ENCODE data around the gene CPNE7.

The CPNE7 gene

DNA sequence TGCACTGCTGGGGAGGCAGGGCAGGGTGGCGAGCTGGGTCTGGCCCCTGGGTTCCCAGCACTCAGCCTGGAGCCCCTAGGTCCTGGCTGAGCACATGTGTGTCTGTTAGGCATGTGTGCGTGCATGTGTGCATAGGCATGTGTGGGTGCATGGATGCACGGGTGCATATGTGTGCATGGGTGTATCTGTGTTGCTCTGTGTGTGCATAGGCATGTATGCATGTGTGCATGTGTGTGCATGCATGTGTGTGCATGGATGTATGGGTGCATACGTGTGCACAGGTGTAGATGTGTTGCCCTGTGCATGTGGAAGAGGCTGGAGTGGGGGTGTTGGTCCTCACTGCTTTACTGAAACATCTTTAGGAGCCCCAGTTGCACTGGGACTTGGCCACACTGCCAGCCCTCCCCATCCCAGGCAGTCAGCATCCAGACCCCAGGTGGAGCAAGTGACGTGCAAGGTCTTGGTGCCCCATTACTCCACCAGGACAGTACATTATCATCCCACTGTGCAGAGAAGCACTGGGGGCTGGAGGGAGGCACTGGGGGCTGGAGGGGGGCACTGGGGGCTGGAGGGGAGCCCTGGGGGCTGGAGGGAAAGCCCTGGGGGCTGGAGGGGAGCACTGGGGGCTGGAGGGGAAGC is 27.5 kb downstream of the CPNE7 start:
- no peak for DNase-seq (ENCODE audit: low read depth)

DNA sequence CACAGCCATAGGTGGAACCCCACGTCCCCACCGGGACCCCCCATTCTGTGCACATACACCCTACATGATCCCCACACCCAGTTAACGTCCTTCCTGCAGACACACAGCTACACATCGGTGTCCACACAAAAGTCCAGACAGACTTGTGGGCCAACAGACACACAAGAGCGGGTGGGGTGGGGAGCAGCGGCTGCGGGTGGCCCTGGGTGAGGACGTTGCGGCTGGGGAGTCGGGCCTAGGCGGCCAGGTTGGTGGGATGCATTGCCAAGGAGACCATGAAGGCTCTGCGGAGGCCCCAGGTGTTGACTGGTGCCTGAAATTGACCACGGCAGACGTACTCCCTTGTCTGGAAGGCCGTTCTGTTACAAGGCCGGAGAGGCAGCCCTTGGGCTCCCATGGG is 29.2 kb downstream of the CPNE7 start:
- no peak for DNase-seq (ENCODE audit: low read depth)

DNA sequence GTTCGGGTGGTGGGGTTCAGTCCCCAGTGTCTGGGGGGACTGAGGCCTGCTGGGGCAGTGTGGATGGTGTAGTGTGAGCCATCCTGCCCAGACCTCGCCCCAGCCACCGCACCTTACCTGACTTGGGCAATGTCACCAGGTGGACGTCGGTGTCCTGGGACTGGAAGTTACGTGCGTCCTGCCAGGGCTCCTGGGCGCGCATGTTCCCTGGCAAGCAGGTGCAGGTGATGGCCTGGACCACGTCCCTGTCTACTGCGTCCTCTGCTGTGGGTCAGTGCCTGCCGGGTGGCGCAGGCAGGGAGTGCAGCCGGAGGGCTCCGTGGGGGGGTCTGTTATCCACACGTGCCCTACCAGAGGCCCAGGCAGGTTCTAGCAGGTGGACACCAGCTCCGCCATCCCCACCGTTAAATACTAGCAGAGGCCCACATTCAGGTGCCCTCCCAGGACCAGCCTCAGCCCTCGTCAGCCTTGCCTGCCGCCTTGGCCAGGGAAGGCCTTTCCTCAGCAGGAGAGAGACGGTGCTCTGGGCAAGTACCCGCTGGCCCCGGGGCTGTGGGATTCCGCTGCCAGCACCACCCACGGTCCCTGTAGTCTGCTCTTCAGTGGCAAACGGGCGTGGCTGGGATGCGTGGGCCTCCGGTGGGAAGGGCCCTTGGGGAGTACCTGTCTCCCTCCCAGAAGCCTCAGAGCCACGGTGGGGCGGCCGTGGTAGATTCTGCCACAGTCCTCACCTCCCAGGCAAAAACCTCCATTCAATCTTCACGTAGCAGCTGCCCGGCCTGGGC is 29.8 kb downstream of the CPNE7 start:
- no peak for DNase-seq (ENCODE audit: low read depth)

DNA sequence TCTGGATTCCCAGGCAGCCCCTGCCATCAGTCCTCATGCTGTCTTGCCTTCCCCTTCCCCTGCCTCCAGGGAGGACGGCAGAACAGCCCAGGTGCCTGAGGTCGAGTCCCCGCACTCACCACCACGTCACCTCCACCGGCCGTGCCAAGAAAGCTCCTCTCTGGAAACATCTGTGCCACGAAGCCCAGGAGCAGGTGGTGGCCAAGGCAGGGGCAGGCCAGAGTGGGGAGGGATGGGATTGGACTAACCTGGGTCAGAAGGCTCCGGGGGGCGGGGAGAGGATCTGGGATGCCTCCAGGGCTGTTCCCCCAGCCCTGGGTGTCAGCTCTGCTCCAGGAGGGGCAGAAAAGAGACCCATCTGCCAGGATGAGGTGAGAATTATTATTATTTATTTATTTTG is 30.4 kb downstream of the CPNE7 start:
- DNase-seq (ENCODE audit: low read depth): no peak

DNA sequence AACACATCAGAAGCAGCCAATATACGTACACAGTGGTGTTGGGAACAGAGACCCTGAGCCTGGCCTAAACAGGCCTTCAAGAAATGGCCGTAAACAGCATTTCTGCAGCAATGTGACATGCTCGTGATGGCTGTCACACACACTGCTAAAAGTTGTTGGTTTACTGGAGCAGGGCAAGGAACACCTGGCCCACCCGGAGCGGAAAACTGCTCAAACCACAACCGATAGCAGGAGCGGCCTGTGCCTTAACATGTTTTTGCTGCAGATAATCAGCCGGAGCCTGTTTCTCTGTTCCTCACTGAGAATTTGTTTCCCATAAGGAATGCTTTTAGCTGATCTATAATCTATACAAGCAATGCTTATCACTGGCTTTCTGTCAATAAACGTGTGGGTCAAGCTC is 31.9 kb downstream of the CPNE7 start:
- no peak for DNase-seq (ENCODE audit: low read depth)

DNA sequence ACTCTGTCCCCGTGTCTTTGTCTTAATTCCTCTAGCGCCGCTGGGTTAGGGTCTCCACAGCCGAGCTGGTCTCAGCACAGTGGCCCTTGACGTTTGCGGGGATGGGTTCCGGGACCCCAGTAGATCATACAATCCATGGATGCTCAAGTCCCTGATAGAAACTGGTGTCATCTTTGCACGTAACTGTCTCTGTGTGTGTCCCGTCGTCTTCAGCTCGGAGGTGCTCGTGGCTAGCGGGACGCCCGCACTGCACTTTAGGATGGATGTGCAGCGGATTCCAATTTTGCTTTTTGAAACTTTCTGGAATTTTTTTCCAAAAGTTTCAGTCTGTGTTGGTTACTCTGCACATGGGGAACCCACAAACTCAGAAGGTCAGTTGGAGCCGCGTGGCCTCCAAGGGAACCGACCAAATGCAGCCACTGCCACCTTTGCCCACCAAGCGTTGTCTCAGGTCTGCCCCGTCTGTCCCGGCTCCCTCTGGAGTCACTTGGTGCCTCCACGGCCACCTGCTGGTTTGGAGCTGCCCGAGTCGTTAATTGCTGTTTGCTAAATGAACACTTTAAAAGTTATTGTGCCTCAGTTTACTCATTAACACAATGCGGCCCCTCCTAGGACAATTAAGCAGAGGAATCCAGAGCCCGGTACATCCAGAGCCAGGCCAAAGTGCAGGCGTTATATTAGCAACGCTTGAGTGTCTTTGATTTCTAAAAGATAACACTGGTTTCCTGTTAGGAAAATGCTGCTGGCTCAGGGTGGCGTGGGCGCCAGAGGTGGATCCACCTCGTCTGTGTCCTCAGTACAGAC is 32.6 kb downstream of the CPNE7 start:
- DNase-seq (ENCODE audit: low read depth): no peak

DNA sequence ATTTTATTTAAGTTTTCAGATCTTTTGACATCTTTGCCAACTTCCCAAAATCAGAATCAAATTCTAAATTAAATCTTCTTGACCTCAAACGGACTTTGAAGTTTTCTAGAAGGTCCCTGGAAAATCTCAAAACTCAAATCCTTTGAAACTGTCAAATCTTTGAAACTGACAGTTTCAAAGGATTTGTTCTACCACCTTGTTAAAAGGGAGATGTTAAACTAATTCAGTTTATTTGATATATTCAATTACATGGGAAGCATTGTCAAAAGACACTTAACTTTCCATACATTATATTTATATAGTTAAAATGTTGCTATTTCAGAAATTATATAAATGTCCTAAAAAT is 34.5 kb downstream of the CPNE7 start:
- DNase-seq (ENCODE audit: low read depth): no peak

DNA sequence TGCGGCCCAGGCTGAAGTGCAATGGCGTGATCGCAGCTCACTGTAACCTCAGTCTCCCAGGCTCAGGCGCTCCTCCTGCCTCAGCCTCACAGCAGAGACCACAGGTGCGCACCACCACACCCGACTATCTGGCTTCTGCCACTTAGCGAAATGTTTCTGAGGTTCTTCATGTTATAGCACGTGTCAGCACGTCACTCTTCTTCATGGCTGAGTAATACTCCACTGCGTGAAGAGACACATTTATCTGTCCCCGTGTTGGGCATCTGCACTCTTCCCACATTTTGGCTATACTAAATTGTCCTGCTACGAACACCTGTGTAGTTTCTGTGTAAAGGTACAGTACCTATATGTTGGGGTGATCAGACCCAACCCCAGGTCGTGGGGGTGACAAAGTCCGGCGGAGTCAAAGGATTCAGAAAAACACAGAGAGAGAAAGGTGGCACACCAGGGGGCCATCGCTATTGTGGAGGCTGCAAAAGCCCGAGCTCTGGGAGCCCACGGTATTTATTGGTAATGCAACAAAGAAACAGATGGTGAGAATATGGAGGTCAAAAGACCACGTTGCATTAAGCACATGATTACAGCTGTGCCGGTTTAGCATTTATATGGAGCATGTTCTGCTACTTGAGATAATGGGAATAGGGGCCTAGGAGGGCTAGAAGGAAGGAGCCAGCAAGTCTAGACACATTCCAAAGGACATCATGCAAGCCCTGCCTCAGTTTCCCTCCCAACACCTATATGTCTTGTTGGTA is 37.0 kb downstream of the CPNE7 start:
- DNase-seq (ENCODE audit: low read depth): no peak

DNA sequence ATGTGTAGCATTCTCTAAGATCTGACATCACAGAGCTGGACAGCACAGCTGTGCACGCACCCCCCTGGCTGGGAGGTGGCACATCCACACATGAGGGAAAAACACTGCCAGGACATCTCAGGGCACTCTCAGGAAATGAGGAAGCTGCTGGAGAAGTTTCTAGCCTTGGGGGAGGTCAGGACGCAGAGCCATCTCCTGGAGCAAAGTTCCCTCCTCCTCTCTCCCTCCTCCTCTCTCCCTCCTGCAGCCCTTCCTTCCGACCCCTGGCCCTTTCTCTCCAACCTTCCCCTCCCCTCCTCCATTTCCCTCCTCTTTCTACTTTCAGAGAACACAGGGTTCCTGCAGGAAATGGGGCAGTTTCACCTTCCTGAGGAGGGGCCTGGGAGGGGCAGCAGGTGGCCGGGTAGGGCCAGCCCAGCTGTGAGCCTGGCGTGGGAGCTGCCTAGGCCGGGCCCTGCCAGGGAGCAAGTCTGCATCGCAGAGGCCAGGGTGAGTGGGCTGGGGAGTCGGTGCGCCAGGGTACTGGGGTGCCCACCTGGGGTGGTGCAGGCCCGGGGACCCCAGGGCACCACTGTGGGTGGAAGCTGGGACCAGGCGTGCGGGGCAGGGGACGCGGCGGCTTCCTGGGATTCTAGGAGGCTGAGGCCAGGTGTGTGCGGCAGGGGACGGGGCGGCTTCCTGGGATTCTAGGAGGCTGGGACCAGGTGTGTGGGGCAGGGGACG is 37.8 kb downstream of the CPNE7 start, which contains the start of gene DPEP1:
DPEP1 (plus strand) TSS at position 412 of the 723 bp plus-strand sequence. CDS start 16,769 bp downstream, outside the sequence.
- DNase-seq (ENCODE audit: low read depth): no peak

DNA sequence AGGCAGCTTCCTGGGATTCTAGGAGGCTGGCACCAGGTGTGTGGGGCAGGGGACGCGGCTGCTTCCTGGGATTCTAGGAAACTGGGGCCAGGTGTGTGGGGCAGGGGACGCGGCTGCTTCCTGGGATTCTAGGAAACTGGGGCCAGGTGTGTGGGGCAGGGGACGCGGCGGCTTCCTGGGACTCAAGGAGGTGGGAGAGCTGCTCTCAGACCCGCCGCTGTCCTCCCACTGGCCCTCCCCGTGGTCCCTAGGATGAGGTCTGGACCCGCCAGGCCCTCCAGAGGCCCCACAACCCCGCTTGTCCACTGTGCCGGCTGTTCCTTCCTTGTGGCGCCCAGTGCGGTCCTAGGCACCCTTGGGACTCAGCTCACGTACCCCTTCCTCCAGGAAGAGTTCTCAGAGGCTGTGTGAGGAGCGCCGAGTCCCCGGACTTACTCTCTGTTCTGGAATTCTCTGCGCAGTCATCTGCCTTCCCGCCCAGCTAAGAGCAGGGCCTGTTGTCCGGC is 38.4 kb downstream of the CPNE7 start:
- DNase-seq (ENCODE audit: low read depth): no peak

DNA sequence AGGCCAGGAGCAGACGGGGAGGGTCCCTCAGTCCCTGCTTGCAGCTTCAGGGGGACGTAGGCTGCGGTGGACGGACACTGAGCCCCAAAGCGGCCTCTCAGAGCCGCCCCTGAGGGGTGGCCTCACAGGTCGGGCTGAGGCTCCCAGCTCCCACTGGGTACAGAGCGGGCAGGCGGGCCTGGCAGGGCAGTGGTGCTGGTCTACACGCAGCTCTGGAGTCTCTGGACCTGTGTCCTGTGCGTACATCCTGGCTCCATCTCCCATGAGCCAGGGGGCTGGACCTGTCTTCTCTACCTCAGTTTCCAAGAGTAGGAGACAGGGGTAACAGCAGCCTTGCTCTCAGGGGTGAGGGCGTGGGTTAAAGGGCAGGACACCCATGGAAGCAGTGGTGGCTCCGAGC is 39.6 kb downstream of the CPNE7 start:
- no peak for DNase-seq (ENCODE audit: low read depth)

DNA sequence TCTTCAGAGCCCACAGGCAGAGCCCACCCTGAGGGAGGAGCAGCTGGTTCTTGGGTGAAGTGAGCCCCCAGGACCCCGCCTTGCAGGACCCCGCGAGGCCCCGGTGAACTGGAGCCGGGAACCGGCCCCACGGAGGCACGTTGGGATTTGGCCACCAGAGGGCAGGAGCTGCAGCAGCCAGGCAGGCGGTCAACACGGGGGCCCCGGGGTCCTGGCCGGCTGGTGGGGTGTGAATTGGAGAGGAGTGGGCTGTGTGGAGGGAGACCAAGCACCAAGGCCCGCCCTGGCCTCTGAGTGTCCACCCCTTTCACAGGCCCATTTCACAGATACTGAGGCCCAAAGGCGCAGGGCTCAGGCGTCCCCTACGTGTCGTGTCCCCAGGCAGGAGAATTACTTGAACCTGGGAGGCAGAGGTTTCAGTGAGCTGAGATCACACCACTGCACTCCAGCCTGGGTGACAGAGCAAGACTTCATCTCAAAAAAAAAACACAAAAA is 40.1 kb downstream of the CPNE7 start:
- no peak for DNase-seq (ENCODE audit: low read depth)

DNA sequence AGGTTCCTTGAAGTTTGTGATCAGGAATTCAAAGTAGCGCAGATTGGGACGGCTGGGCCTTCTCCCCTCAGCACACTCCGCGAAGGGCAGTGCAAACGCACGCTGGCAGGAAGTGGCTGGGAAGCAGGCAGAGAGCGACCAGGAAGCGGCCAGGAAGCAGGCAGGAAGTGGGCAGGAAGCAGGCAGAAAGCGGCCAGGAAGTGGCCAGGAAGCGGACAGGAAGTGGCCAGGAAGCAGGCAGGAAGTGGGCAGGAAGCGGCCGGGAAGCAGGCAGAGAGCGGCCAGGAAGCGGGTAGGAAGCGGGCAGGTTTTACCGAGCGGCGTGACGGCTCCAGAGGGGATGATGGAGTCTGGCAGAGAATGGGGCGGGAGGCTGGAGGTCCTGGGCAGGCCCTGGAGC is 41.1 kb downstream of the CPNE7 start:
- no peak for DNase-seq (ENCODE audit: low read depth)

DNA sequence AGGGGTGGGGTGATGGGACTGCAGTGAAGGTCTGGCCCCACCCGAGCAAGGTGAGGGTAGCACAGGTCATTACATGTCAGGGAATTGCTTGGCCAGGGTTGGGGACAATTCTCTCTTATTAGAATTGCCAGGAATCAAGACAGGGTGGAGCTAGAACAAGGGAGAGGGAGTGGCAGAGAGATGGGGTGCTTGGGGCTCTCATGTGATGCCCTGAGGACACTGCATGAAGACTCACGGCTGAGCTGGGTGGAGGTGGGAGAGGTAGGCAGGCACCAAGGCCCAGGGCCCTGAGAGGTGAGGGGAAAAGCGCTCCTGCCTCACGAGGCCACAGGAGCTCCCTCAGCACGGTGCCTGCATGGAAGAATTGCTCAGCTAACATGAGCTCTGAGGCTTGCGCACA is 41.5 kb downstream of the CPNE7 start:
- DNase-seq (ENCODE audit: low read depth): no peak

DNA sequence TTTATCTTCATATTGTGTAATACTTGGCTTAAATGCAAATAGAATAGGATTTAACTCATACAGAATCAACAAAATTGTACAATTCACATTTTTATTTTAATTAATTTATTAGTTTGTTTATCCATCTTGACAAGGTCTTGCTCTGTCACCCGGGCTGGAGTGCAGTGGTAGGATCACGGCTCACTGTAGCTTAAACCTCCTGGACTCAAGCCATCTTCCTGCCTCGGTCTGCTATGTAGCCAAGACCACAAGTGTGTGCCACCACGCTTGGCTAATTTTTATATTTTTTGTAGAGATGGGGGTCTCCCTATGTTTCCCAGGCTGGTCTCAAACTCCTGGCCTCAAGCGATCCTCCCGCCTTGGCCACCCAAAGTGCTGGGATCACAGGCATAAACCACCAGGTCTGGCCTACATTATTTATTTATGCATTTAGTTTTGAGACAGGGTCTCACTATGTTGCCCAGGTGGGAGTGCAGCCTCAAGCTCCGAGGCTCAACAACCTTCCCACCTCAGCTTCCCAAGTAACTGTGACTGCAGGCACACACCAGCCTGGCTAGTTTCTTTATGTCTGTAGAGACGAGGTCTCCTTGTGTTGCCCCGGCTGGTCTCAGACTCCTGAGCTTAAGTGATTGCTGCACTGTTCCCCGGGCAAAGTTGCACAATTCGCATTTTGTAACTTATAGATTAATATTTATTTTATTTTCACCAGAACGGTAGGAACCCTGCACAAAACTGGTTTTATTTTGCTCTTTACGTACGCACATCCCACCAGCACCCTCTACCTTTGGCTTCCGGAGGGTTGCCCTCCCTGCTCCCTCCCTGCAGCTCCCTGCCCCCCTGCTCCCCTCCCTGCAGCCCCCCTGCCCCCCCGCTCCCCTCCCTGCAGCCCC is 42.8 kb downstream of the CPNE7 start:
- DNase-seq (ENCODE audit: low read depth): peak; percentile 64

DNA sequence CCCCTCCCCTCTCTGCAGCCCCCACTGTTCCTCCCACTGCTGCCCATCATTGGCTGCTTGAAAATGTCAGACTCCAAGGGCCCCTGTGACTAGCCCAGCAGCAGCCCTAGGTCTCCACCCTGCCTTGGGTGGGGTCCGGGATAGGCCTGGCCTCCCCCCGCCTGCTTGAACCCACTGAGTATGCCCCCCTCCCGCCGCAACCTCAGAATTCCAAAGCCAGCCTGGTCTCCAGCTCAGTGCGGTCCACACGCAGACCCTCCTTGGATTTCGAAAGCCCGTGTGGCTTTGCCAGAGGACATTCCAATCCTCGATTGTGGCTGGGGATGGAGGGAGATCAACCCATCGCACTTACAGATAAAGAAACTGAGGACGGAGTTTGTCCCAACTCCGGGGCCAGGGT is 44.3 kb downstream of the CPNE7 start:
- peak; percentile 60 for DNase-seq (ENCODE audit: low read depth)

DNA sequence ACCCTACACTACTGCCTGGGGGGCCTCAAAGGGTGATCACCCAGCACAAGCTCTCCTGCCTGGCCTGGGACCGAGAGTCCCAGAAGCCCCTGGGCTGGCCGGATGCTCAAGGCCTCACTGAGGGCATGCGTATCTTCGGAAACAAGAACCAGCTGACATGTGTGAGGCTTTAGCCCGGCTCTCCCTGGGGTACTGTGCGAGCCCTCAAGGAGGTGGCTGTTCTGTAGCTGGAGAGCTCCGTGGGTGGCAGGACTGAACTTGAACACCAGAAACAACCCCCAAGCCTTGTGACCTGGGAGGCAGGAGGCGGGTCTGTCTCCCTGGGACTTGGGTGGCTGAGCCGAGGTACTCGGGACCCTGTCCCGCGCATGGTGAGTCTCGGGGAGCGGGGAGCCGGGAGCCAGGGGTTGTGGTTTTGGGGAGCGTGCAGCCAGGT is 44.9 kb downstream of the CPNE7 start:
- DNase-seq (ENCODE audit: low read depth): no peak

DNA sequence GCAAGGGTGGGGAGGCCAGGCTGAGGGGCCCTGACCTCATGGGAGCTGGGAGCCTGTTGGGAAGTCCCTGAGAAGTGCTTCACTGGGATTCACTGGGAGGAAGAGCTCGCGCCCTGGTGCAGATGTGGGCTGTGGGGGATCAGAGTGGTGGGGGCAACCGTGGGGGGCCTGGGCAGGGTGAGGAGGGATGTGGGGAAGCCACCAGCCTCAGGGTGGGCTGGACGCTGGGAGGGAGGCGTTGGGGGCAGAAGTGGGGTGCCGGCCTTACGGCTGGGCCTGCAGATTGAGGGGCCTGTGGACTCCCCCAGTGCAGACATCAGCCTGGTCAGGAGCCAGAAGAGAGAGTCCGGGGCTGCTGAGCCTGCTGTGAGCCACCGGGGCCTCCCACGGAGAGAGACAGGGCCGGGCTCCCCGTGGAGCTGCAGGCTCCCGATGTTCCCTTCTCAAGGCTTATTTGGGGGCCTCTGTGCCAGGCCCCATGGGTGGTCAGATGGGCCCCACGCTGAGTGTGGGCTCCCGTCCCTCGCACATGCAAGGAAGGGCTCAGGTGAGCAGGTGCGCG is 45.7 kb downstream of the CPNE7 start:
- DNase-seq (ENCODE audit: low read depth): no peak

DNA sequence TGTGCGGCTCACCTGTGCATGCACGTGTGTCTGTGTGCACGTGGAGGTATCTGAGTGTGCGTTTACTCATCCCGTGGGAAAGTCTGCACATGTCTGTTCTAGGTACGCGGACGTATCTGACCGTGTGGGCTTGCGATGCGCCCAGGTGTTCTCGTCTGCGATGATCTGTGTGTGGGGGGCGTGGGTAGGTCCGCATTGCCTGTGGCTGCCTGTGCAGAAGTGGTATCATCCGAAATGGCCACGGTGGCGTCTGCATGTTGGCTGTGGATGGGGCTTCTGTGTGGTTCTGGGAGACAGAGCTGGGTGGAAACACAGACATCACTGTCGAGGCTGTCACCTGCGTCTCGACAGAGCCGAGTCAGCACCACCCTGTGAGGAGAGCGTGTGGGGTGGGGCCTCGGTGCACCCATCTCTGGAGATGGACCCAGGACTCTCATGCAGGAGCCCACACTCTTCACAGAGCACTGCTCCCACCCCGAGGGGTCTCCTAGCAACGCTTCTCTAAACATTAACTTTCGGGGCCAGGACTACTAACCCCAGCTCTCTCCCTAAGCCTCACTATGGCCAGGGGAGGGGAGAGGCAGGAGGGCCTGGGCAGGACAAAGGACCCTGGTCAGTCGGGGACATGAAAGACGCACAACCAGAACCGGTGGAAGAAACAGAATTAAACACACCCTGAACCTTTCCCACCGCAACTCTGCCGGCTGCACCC is 46.3 kb downstream of the CPNE7 start:
- DNase-seq (ENCODE audit: low read depth): no peak

Data from amniotic epithelial cell (primary cell).